NCI-H146 treated with DMSO at 0.1 percent for 48 hours (cell line): ENCODE data around the gene SUSD6.
"Not testable (repeated sequence)": the region's sequence is repeated elsewhere in the genome, so short reads cannot be mapped to it uniquely, and the experiment has no call there.

Experiments used
- DNase-seq: peaks from one replicate; lab custom pipeline; 2025; ENCODE audit not compliant: unreplicated experiment; lab: John Stamatoyannopoulos, UW

SUSD6 gene

DNA sequence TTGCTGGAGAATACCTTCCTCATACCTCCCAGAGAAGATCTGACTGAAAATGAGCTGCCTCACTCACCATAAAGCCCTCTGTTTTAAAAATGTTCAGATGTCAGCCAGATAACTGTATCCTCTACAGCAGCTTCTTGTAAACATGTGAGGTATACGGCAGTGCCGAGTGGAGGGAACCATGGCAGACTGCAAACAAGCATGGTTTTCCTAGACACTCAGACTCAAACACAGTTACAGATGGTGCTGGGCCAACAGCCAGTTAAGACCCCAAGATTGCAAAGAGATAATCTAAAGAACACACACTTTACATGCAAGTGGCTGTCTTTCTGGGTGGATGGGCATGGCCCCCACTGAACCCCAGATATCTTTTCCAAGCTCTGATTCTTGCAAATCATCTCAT is 20.1 kb upstream of the SUSD6 start:
- no peak for DNase-seq

DNA sequence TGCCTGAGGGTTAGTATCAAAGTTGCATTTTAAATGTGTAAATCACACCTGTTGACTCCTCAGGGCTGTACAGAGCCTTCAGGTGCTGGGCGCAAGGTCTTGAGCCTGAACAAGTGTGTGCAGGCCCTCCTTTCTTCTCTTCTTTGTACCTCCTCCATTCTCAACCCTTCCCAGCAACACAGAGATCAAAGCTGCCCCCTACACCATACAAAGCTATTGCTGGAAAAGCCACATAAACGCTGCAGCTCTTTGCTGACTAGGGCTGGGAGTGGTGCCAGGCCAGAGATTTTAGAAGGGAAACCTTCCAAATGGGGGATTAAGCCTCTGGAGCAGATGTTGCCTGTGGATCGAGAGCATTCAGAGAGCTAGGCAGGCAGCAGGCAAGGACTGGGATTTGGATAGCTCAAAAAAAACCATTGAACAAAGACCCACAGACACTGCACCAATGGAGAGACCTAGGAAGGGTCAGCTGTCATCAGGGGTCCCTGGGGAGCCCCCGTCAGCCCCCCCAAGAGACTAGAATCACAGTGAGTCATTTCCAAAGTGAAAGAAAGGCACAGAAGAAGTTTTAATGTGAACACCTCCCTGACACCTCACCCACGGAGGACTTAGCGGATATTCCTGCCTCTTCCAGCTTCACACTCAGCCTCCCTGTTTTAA is 18.2 kb upstream of the SUSD6 start:
- no peak for DNase-seq

- no peak for DNase-seq
Measured at GRCh38 chr14:69594846-69595245, 16.6 kb upstream of the SUSD6 start.

DNA sequence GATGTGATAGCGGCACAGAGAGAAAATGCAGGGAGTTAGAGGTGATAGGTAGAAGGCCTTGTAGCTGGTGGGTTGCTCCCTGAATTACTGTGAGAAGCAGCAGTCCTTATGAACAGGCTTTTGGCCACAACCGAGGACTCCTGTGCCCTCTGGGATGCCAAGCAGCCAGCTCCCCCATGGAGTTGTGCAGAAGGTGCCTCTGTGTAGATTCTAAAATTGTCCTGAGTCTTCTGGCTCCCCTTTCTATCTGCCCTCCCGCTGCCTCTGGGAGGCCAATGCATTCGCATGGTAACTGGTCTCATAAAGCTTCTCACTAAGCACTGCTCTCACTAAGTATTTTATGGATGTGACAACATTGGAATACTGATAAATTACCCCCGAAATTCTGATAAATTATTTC is 16.1 kb upstream of the SUSD6 start:
- DNase-seq = no peak

- DNase-seq = not testable (repeated sequence)
Measured at GRCh38 chr14:69599431-69599830, 12.0 kb upstream of the SUSD6 start.

DNA sequence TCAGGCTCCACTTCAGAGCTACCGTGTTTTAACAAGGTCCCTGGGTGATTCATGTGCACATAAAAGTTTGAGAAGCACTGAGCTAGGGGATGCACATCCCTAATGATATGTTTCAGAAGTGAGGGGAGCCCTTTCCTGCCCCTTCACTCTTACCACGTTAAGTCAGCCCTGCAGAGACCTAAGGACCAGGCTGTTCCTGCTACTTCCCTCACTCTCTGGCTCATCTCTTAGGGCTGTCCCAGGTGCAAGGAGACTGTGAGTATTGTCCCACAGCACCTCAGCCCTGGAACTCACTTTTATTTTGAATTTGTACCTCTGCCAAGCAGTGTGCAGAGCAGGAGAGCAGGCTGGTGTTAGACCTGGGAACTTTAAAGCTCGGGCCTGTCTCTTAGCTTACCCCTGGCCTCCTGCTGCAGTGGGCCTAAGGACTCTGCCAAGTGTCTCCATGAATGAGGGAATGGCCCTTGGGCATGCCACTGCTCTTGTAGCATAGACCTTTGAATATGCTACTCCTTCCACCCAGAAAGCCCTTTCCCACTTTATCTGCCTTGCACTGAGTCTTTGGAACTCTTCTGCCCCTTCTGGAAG is 11.0 kb upstream of the SUSD6 start:
- no peak for DNase-seq

- DNase-seq = no peak
Measured at GRCh38 chr14:69605738-69606137, 5.7 kb upstream of the SUSD6 start.

DNA sequence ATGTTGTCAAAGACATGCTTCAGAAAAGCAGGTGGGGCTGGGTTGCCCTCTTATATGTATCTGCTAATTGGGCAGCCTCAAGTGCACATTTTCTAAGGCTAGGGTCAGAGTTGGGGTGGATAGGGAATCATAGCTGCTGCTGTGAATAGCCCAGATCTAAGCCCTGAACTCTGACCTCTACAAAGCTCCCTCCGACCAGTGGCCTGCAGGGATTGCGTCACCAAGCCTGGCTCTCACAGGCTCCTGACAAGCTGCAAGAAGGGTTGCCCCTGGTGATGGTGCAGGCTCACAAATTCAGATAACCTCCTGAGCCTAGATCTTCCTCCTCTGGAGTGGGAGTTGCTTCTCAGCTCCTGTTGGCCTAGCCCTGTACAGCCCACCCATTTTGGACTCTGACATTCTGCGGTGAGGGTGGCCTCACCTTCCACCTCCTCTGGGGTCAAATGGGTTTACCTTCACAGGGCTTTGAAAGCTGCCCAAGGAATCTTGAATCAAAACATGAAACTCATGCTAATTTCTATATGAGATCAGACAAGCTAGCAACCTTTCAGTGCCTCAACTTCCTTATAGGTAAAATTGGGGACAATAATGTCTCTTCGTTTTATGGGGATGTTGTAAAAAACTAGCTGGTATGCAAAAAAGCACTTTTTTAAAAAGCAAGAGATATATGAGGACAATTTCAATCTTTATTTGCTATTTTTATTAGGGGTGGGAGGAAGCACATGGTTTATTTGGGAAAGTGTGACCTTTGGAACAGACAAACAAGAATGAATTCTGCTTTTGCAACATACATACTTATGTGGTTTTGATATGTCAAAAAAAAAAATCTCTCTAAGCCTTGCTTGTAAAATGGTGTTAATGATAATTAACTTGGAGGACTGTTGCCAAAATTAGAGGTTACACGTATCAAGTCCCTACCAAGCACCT is 4.9 kb upstream of the SUSD6 start:
- no peak for DNase-seq

DNA sequence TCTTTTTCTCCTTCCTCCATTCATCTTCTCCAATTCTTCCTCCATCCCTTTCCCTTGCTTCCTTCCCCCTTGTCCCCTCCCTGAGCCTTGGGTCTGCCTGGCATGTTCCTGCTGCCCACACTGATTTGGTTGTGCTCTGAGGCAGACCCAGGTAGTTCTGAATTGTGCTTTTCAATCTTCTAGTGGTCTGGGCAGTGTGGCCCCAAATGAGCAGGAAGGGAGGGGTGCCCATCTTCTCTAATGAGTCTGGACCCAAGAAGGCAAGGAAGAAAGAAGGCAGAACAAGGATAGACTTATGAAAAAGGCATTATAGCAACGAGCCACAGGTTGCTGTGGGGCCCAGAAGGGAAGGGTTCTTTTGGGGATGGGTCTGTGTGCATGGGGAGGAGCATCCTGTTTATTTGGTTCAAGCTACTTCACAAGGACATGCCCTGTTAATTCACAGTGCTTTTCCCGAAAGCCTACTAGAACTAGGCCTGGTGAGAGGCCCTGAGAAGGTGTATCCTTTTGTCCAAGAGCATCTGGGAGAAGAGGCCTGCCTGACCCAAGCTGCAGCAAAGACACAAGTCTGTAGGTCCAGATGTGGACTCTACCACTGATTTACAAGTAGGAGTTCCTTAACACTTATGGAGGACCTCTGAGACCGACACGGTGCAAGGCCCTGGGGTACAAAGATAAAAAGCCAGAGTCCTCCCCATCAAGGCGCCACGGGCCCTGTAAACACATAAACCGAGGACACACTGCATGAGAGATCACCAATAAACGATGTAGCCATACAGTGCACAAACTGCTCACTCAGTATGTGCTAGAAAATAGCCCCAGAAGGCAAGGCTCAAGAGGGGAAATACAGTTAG is 1.1 kb upstream of the SUSD6 start:
- no peak for DNase-seq

- DNase-seq = no peak
Measured at GRCh38 chr14:69610874-69611171, 573 bp upstream of the SUSD6 start.

DNA sequence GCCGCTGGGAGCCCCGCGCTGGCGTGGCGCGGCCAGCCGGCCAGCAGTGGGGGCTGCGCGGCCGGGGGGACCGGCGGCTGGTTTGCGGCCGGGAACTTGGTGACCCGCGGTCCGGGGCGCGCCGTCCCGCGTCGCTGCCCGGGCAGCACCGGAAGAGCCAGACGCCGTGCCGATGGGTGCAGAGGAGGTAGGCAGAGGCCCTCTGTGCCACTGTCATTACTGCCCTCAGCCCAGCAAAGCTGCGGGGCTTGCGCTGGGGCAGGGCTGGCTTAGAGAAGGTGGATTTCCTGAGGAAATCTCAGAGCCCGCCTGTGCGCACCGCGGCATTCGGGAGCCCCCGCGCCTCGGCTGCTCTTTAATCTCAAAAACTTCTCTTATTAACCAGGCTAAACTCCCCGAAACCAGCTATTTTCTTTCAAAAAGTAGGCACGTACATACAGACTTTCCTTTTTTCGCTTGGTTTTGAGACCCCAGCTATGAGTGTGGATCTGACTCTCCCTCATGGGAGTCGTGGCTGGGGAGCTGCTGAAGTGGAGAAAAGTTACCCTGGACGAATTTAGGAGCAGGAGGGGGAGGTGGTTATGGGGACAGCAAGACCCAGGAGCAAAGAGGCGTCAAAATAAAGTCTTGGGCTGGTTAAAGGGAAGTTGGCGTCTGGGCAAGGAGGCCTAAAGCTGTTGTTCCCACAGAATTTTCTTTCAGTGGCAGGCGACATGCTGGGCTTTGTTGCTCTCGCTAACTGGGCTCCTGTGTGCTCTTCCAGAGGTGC is 802 bp downstream of the SUSD6 start:
- no peak for DNase-seq

DNA sequence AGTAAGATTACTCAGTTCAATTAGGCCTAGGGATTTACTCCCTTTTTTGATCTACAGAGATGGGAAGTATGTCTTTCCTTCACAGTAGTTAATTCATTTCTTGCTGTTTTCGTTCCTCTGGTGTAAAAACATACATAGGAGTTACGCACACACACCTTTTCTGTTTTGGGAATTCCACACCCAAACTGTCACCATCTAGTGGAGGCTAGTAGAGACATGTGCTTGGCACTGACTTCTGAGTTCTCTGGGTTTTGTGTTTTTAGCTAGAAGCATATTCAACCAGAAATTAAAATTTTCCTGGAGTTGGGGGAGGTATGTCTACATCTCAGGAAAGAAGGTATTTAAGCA is 1.4 kb downstream of the SUSD6 start:
- no peak for DNase-seq

DNA sequence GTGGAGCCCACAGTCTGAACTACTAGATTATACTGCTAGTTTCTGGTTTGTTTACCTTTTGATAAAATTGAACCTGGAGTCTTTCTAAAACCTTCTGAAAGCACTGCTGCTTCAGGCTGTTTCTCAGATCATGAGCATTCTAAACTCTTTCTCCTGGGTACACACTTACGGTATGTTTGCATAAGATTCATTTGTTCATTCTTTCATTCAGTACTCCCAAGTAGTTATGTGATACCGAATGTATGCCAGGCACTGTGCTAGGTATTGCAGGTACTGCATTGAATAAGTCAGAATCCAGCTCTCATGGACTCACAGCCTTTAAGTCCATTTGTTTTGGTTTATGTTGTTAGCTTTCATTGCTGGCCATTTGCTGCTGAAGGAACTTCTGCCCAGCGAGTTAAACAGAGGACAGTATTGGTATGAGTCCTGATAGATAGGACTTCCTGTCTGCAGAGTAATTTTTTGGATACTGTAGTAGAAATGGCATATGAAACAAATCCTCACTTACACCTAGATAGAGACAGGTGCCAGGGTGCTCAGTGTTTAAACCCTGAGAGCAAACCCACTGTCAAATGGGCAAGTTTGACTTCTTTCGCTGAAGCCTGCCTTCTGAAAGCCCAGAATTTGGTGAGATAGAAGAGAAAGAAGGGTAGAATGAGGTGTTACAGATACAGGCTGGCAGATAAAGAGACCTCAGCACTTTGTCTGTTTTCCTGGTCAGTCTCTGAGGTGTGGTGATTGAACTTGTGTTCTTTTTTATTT is 2.1 kb downstream of the SUSD6 start:
- DNase-seq = no peak

DNA sequence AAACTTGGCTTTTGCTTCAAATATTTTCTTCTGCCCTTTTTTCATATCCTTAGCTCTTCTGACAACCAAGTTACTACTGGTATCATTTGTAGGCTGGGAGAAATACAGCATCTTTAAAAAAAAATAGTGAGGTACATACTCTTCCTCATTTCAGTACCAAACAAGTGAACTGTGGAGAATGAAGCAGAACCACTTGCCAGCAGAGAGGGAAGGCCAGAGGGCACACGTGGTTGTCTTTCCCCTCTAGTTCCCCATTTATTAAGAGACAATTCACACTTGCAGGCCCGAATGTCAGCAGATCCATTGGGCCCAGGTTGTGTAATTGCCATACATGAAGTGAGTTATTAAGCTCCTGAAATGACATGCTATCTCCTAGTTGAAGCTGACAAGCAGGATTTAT is 3.2 kb downstream of the SUSD6 start:
- DNase-seq = no peak

DNA sequence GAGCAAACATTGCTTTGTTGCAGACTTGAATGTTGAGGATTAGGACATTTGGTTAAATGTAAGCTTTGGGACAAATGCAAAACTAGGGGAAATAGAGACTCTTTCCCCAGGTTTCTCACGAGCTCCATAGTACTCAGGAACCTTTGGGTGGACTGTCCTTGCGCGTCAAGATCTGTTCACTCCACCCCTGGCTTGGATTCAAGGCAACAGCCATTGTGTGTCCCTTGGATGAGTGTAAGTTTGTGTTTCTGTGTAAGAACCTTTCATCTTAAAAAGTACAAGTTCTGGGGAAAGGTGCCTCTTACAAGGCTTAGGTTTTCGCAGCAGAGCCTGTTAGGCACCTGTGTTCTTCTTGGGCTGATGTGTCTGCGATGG is 3.7 kb downstream of the SUSD6 start:
- DNase-seq = no peak

- no peak for DNase-seq
Measured at GRCh38 chr14:69615496-69616407, 4.4 kb downstream of the SUSD6 start.

GRCh38 chr14:69616408-69616773 is 5.0 kb downstream of the SUSD6 start:
- no peak for DNase-seq

GRCh38 chr14:69617796-69618195 is 6.4 kb downstream of the SUSD6 start:
- DNase-seq = no peak

GRCh38 chr14:69619012-69619411 is 7.6 kb downstream of the SUSD6 start:
- DNase-seq = no peak
